HFFc6 (cell line): ENCODE results near the gene CELSR1. TPM values are rescaled to one million over a fixed set of nuclear protein-coding genes. Genes with fewer than 3 reads are reported as not detected.

Source experiments
- DNase-seq: peaks from one replicate; pipeline ENCODE4 v3.0.0-alpha.2; 2018
- H3K27ac Mint-ChIP-seq: 2 replicates; pipeline ENCODE4 v1.8.0; 2020; ENCODE audit warnings: mild to moderate bottlenecking, mixed read lengths
- H3K27me3 Mint-ChIP-seq: 2 replicates; pipeline ENCODE4 v1.8.0; 2021; ENCODE audit warnings: mild to moderate bottlenecking, moderate library complexity, mixed read lengths; ENCODE audit not compliant: insufficient read depth
- H3K36me3 Mint-ChIP-seq: 2 replicates; pipeline ENCODE4 v1.8.0; 2021; ENCODE audit warnings: low read depth, mixed read lengths
- H3K4me1 Mint-ChIP-seq: 2 replicates; pipeline ENCODE4 v1.8.0; 2020; ENCODE audit warnings: low read depth, mixed read lengths
- H3K4me3 Mint-ChIP-seq: 2 replicates; pipeline ENCODE4 v1.8.0; 2020; ENCODE audit warnings: mild to moderate bottlenecking, moderate library complexity, mixed read lengths
- H3K9me3 Mint-ChIP-seq: 2 replicates; pipeline ENCODE4 v1.8.0; 2020; ENCODE audit warnings: mild to moderate bottlenecking, mixed read lengths
- total RNA-seq, 6 experiments: library from RNA; stranded (reverse); fragmentation: NEBNext Ultra II Directional; extraction: Animal tissue kit (Norgen Biotek cat#: 25700); gene quantifications; 2 replicates in 1 of 6; 3 replicates in 5 of 6; pipeline ENCODE4 v1.2.3, GENCODE V29; 2021
- TF ChIP-seq, protein P1 (sequence below): fragments of 200-600 bp; sonication (generic); IDR thresholded peaks from 2 replicates; pipeline ENCODE4 v1.5.0; 2021; ENCODE audit warnings: antibody characterized with exemption, mild to moderate bottlenecking

The CELSR1 gene
- total RNA-seq, 6 experiments from 2014 or later: 4.7 to 8.2 (median 6.5) TPM

GRCh38 chr22:46546466-46547178, 9.2 kb upstream of the CELSR1 start:
- peak; percentile 43 for DNase-seq
- H3K9me3 Mint-ChIP-seq: no peaks in the 10 kb centered on the region
- peak overlapping the region; percentile 98 for H3K27ac Mint-ChIP-seq
- TF ChIP-seq, protein P1, sequence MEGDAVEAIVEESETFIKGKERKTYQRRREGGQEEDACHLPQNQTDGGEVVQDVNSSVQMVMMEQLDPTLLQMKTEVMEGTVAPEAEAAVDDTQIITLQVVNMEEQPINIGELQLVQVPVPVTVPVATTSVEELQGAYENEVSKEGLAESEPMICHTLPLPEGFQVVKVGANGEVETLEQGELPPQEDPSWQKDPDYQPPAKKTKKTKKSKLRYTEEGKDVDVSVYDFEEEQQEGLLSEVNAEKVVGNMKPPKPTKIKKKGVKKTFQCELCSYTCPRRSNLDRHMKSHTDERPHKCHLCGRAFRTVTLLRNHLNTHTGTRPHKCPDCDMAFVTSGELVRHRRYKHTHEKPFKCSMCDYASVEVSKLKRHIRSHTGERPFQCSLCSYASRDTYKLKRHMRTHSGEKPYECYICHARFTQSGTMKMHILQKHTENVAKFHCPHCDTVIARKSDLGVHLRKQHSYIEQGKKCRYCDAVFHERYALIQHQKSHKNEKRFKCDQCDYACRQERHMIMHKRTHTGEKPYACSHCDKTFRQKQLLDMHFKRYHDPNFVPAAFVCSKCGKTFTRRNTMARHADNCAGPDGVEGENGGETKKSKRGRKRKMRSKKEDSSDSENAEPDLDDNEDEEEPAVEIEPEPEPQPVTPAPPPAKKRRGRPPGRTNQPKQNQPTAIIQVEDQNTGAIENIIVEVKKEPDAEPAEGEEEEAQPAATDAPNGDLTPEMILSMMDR: no peak
- peak overlapping the region; percentile 65 for H3K4me3 Mint-ChIP-seq
- peaks cover 54% of the 10 kb centered on the region for H3K4me1 Mint-ChIP-seq
- H3K36me3 Mint-ChIP-seq: no peaks in the 10 kb centered on the region
- H3K27me3 Mint-ChIP-seq: peaks cover 6% of the 10 kb centered on the region

- H3K36me3 Mint-ChIP-seq: no peaks in the 10 kb centered on the region
- H3K9me3 Mint-ChIP-seq: no peaks in the 10 kb centered on the region
- TF ChIP-seq, protein P1: no peak
- peak overlapping the region; percentile 22 for H3K27ac Mint-ChIP-seq
- no peak overlapping the region for H3K4me3 Mint-ChIP-seq
- H3K27me3 Mint-ChIP-seq: no peaks in the 10 kb centered on the region; the same call in 1 of the 2 replicates
- DNase-seq: no peak
- peaks cover 54% of the 10 kb centered on the region for H3K4me1 Mint-ChIP-seq
Observed at GRCh38 chr22:46545086-46545792, 7.8 kb upstream of the CELSR1 start.

GRCh38 chr22:46542011-46542985, 4.9 kb upstream of the CELSR1 start:
- H3K4me3 Mint-ChIP-seq: no peak overlapping the region
- DNase-seq: peak; percentile 49
- H3K36me3 Mint-ChIP-seq: no peaks in the 10 kb centered on the region
- TF ChIP-seq, protein P1: peak; percentile 97
- no peak overlapping the region for H3K27ac Mint-ChIP-seq
- H3K27me3 Mint-ChIP-seq: no peaks in the 10 kb centered on the region; the same call in 1 of the 2 replicates
- H3K4me1 Mint-ChIP-seq: peaks cover 40% of the 10 kb centered on the region
- H3K9me3 Mint-ChIP-seq: no peaks in the 10 kb centered on the region

- Mint-ChIP-seq H3K36me3 (no peaks in the 10 kb centered on the region), H3K27me3 (no peaks in the 10 kb centered on the region; the same call in 1 of the 2 replicates), H3K4me3 (no peak overlapping the region), H3K9me3 (no peaks in the 10 kb centered on the region), H3K27ac (no peak overlapping the region), H3K4me1 (peaks cover 33% of the 10 kb centered on the region)
- TF ChIP-seq, protein P1: no peak
- DNase-seq: no peak
Observed at GRCh38 chr22:46541536-46541935, 4.1 kb upstream of the CELSR1 start.

DNA sequence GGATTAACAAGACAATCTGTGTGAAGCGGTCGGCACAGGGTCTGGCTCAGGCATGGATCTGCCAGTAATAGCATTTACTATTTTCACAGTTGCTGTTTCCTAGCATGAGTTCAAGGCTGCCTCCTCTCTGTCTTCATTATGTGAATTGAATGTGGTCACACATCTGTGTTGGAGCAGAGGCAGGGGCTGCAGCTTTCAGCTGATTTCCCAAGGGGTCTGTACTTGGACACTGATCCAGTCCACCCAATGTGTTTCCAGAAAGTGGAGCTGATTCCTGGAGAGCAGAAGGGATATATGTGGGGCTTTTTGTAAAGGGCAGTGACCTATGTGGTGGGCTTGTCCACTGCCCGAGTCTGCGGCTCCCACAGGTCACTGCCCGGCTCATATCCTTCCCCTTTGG, 3.5 kb upstream of the CELSR1 start:
- DNase-seq: no peak
- Mint-ChIP-seq H3K4me3 (no peak overlapping the region), H3K27ac (no peak overlapping the region), H3K27me3 (no peaks in the 10 kb centered on the region; the same call in 1 of the 2 replicates), H3K9me3 (no peaks in the 10 kb centered on the region), H3K4me1 (peaks cover 26% of the 10 kb centered on the region), H3K36me3 (no peaks in the 10 kb centered on the region)
- TF ChIP-seq, protein P1: no peak
